ENCODE results near the gene SHBG.

DNA sequence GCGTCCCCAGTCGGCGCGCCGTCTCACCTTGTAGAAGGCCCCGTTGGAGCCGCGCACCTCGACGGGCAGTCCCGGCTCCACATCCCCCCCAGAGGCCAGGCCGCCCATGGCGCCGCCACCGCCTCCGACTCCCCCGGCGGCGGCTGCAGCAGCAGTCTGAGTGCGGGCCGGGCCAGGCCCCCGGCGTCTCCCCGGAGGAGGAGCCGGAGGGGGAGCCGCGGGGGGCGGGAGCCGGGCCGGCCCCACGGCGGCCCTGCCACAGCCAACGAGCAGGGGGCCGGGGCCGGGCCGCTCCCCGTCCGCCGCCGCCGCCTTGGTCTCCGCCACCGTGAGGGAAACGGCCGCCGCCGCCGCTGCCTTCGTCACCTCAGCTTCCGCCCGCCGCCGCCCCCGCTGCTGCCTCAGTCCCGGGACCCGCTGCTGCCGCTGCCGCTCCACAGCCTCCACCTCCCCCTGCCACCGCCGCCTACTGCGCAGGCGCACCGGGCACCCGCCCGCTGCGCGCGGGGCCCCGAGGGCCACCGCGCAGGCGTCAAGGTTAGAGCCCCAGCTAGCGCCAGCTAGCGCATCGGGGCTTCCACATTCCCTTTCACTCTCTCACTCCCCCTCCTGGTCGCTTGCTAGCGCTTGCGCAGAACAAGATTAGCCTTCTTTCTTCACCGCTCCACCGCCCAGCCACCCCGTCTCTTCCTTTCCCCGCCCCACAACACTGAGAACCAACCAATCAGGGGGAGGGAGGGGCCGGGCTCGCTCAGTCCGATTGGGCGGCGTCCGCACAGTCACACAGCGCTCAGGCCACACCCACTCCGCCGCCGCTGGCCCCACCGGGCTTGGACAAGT is 15.3 kb upstream of the SHBG start, which contains the start of gene FXR2:
- TF ChIP-seq, protein P1, sequence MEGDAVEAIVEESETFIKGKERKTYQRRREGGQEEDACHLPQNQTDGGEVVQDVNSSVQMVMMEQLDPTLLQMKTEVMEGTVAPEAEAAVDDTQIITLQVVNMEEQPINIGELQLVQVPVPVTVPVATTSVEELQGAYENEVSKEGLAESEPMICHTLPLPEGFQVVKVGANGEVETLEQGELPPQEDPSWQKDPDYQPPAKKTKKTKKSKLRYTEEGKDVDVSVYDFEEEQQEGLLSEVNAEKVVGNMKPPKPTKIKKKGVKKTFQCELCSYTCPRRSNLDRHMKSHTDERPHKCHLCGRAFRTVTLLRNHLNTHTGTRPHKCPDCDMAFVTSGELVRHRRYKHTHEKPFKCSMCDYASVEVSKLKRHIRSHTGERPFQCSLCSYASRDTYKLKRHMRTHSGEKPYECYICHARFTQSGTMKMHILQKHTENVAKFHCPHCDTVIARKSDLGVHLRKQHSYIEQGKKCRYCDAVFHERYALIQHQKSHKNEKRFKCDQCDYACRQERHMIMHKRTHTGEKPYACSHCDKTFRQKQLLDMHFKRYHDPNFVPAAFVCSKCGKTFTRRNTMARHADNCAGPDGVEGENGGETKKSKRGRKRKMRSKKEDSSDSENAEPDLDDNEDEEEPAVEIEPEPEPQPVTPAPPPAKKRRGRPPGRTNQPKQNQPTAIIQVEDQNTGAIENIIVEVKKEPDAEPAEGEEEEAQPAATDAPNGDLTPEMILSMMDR (IDR thresholded peaks at IDR 0.05; ENCODE audit: insufficient read depth, low read length, poor library complexity, severe bottlenecking): peak; percentile 67
- TF ChIP-seq EZH2phosphoT487 (conservative IDR thresholded peaks at IDR 0.05; ENCODE audit: low read length): no peak

Measured in SU-DHL-6 (cell line).